Stimulated activated naive CD8-positive, alpha-beta T cell treated with anti-CD3 and anti-CD28 coated beads, Interleukin-15, Interleukin-2, amounts not matched to agents 100 U/mL and 50 U/mL, for 24 hours (primary cell): ENCODE results near the gene TMED8.
A peak's percentile ranks its signal among the peaks of the same experiment; 100 is the strongest.
"Not testable (repeated sequence)": the region's sequence is repeated elsewhere in the genome, so short reads cannot be mapped to it uniquely, and the experiment has no call there.

Source experiments
- ATAC-seq: fragments of 150-1000 bp; cut with Tn5 transposase; one replicate; pipeline ENCODE4 v1.10.0; 2021
- DNase-seq: peaks from one replicate; pipeline ENCODE4 v3.0.0; 2021

Gene TMED8

GRCh38 chr14:77322951-77323350 lies 53.9 kb downstream of the TMED8 start:
- ATAC-seq (no peak), DNase-seq (no peak)

DNA sequence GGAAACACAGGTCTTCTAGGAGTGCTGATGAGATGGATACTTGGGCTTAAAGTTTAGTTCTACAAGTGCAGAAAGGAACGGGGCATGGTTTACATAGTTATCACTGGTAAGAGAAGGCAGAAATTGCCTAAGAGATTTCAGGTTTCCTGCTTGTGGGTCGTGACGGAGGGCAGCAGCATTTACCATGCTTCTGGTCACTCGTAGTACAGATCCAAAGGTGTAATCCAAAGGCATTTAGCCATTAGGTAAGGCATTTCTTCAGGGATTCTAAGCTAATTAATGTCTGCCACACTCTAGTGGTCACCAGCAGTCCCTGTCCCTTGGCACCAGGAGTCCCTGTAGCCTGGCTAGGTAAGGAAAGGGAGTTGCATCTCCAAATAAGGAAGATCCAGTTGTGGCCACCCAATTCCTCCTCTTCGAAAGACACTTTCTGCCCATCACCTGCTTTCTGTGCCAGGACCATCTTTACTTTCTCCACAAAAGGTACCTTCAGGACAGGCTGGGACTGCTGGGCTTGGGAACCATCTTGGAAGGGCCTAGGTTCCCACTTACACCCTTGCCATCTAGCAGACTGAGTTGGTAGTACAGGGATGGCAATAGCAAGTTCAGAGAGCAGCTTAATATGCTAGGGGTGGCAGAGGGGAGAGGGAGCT lies 54.5 kb downstream of the TMED8 start:
- ATAC-seq, result no peak
- DNase-seq, result no peak

DNA sequence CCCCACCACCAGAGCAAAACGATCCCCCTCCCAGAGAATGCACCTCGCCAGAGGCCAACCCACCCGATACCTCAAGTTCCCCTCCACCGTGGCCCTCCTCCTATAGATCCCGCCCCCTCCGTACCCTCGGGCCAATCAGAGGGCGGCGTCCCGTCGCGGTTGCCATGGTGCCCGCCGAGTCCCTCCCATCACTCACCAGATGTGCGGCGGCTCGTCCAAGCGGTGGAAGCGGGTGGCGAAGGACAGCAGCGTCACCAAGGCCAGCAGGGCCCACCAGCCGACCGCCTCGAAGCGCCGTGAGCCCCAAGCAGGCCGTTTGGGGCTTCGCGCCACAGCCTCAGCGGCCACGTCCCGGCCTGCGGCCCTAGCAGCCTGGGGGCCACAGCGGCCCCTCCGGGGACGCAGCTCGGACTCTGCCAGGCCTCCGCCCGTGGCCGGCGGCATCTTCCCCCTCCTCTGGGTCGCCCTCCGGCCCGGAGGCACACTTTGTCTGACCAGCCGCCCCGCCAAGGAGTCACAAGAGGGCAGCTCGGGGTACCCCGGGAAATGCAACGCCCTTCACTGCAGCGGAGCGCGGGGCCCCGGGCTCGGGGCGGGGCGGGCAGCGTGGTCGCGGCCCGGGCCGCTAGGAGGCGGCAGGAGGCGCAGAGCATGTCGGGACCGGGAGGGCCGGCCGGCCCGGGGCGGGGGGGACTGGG lies 56.5 kb downstream of the TMED8 start, which contains the start of gene POMT2:
TSS of gene POMT2 (minus strand) at position 646 of the 698 bp plus-strand sequence. CDS start at position 444, 202 bp downstream.
- peak; percentile 94 for DNase-seq
- ATAC-seq, result peak; percentile 66

DNA sequence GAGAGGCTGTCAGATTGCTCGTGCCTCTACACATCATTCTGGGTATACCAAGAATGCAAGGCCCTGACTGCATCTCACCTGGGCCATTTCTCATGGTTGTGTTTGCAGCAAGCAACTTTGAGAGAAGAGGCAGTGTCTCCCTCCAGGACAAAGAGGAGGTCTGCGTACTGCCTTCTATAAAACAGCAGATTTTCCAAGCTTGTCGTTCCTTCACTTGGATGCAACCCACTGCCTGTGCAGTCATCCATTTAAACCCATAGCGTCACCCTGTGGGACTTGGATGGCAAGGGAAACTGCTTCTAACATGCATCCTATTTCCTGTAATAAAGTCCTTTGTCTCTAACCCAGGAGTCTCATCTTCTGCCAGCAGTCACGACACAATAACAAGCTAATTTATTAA lies 57.5 kb downstream of the TMED8 start:
- no peak for ATAC-seq
- DNase-seq, result no peak

- ATAC-seq, DNase-seq: not testable (repeated sequence)
These were observed 58.1 kb downstream of the TMED8 start for GRCh38 chr14:77318756-77319155.

DNA sequence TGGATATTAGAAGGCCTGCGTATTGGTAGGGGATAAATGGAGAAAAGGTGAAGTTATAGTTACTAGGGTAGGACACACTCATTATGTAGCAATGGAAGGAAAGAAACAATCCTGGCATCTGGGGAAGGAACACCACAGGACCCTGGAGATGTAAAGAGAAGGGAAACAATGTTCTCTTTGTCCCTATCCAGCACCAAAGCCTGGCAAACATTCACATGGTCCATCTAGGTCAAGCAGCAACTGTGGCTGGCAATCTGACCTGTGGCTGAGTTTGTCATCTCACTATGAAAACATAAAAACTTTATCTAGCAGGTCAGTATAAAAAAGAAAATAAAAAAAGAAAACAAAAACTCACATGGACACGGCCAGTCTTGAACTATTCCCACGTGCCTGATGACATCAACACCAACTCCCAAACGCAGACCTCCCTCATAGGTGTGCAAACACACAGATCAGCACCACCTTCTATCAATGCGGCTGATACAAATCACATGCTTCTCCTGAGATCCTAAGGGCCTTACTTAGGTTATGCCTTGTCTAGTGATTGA lies 58.8 kb downstream of the TMED8 start:
- DNase-seq (no peak), ATAC-seq (no peak)

DNA sequence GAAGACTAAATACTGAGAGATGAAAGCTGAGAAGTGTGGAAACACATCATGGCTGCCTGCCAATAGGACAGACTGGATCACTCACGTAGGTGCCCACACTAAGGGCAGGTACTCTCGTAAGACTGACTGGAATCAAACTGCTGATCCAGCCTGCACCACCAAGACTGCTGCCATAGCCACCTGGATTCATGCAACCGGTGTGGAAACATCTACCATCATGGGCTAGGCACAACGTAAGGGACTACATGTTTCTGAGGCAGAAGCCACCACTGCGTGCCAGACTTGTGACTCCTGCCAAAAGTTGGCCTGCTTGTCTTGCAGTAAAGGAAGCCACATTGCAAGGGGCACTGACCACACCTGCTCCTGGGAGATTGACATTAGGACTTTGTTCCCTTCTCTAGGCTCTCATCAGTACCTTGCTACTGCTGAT lies 60.0 kb downstream of the TMED8 start:
- ATAC-seq, result no peak

GRCh38 chr14:77316195-77316505 lies 60.7 kb downstream of the TMED8 start:
- ATAC-seq, result no peak
- no peak for DNase-seq

More for the DNA sequence above, 60.0 kb downstream of the TMED8 start:
- DNase-seq, result no peak

GRCh38 chr14:77314539-77315457 lies 62.1 kb downstream of the TMED8 start:
- ATAC-seq, result no peak

DNA sequence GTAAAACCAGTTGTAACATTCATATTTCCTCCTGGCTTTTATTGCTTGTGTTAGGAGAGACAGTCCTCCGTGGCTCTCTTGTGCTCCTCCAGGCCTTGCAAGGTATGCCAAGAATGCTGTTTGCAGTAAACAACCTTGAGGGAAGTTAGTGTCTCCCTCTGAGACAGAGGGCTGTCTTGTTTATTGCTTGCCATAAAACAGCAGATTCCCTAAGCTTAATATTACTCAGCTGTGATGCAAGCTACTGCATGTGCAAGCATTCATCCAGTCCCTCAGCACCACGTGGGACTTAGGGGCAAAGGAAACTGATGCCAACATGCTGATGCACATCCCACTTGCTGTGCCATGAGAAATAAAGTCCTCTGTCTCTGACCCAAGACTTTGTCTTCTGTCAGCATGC lies 62.9 kb downstream of the TMED8 start:
- DNase-seq (no peak), ATAC-seq (no peak)

More at GRCh38 chr14:77314539-77315457, 62.1 kb downstream of the TMED8 start:
- DNase-seq, result no peak

DNA sequence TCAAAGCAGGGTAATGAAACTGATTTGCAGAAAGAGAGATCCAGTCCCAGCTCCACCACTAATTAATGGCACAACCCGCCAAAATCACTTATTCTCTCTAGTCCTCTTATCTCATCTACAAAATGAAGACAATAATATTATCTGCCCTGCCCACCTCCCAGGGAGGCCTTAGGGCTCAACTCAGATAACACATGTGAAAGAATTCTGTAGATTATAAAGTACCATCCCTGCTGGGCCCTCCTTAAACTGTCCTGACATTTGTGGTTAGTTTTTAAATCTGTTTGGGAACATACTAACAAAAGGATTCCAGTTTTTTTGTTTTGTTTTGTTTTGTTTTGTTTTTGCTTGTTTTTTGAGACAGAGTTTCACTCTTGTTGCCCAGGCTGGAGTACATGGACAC lies 63.5 kb downstream of the TMED8 start:
- ATAC-seq, result no peak
- DNase-seq, result no peak

- DNase-seq (no peak), ATAC-seq (no peak)
These were observed 65.7 kb downstream of the TMED8 start for GRCh38 chr14:77311217-77311616.

DNA sequence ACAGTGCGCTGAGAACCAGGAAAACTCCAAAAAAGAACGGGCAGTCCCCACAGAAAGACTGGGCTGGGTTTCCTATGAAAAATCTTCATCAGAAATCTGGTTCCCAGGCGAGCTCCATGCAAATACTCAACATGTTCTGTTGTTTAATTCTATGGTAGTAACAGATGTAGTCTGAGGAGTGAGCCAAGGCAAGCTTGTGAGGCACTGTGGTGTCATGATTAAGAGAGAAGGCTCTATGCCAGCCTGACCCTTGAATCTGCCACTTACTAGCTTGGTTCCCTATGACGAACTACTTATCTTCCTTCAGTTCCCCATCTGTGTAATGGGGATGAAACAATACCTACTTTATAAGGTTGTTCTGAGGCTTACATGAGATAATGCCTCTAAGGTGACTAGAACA lies 66.9 kb downstream of the TMED8 start:
- no peak for DNase-seq
- ATAC-seq, result no peak

DNA sequence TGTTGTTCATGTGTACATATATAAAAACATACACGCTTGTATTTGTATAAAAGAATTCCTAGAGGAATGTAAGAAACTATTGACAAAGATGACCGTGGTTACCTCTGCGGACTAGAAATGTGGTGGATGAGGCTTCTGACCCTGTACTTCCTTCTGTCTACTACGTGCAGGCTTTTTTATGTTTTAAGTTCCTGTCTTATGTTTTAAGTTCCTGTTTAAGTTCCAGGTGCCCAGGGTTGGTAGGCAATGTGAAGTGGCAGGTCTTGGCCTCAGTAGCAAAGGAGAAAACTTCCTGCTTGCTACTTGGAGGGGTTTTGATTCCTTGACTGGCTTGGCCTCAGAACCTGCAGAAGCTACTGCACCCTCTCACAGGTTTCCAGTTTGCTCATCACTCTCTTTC lies 67.8 kb downstream of the TMED8 start:
- DNase-seq, result no peak
- ATAC-seq, result no peak

DNA sequence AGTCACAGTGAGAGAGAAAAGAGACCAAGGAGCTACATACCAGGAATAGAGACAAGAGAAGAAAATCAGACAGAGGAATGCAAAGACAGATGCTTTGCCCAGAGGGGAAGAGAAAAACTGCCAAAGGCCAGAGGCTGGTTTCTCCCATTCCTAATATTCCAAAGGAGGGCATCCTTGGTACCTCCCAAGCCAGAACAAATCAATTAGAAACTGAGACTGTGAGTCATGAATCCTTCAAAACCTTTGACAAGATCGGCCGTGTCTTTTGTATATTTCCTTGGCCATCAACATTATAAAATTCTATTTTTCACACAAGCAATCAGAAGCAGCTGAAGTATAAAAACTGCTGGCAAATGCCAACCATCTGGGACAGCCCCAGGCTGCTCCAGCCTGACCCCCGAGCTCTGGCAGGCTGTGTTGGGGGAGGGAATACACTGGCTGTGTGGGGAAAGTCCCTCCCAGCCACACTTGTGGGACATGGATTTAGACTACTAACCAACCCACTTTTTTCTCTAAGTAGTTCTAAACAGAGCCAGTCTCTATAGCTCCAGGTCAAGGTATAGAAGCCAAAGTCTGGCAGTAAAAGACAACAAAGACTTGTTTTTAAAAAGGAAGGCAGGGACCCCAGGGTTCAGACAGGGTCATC lies 69.9 kb downstream of the TMED8 start:
- DNase-seq (peak; percentile 19), ATAC-seq (peak; percentile 34)

GRCh38 chr14:77306416-77306815 lies 70.5 kb downstream of the TMED8 start:
- ATAC-seq, result no peak
- no peak for DNase-seq

DNA sequence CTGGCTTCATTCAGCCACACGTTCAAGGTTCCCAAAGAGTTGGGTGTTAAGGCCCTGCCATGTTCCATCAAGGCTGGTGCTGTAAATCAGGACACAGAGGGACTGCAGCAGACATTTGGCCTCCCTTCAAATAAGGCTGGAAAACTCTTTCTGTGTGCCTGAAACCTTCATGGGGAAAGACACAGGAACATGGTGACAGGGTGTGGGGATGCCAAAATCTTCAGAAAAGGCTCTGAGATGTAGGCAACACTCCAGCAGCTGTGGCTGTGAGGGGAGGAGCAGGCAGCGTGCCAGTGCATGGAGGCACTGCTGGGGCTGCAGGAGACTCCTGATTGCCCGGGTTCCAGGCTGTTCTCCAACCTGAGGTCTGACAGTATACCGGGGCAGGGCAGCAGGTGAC lies 71.2 kb downstream of the TMED8 start:
- ATAC-seq, result no peak

DNA sequence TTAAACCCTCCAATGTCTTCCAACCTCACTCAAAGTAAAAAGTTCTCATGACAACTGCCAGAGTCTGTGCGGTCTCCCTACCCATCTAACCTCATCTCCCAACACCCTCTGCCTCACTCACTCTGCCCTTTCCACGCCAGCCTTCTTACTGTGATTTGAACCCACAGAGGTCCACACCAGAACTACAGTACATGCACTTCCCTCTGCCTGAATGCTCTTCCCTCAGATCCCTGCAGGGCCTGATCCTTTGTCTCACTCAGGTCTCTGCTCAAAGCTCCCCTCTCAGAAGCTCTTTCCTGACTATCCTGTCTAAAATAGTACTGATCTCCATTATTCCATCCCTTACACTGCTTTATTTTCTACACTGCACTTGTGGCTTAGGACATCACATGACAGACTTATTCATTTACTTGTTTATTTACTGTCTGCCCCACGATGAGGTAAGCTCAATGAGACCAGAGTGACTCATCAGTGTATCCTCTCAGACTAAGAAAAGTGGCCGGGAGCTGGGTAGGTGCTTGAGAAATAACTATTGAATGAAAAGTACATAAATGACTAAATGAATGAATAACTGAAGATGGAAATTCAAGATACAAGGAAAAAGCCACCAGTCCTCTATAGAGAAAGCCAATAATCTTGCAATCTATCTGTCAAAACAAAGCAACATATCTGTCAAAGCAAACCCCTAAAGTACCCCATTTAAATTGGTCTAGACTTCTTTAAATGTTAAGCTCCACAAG lies 73.3 kb downstream of the TMED8 start:
- peak; percentile 24 for DNase-seq
- ATAC-seq, result peak; percentile 73

More for the DNA sequence above, 71.2 kb downstream of the TMED8 start:
- DNase-seq, result no peak

DNA sequence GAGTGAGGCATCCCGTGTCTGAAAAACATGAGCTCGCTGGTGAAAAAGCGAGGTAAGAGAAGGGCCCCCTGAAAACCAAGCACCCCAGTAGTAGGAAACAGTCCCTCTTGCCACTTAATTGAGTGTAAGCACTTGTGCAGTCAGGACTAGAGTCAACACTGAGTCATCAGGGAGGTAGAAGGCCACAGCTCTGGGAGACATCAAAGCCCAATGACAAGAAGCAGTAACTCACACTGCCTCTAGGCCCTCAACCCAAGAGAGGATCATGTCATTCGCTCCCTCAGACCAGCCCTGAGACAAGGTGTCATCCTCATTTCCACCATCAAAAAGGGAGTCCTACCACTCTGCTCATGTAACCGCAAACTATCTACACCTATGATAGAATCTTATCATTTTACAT lies 74.0 kb downstream of the TMED8 start:
- ATAC-seq, result peak; percentile 94
- peak; percentile 42 for DNase-seq

GRCh38 chr14:77301103-77301502 lies 75.8 kb downstream of the TMED8 start:
- no peak for ATAC-seq
- peak; percentile 69 for DNase-seq

DNA sequence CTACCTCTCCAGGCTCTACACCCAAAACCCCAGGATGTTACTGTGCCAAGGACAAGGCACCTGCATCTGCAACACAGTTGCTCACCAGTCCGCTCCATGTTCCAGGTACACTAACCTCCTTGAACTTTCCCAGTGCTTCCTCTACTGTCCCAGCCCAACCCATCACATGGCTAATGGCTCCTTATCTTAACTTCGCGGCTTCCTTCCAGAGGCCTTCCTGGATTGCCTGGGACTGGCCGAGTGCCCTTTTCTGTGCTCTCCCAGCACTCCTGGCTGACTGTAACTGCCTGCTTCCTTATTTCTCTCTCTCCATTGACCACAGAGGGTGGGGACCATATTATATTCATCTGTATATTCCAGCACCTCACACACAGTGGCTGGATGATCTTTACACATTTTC lies 77.1 kb downstream of the TMED8 start:
- ATAC-seq, result no peak
- no peak for DNase-seq
